ENCODE results near the gene TMCO4. TPM values are rescaled to one million over a fixed set of nuclear protein-coding genes. Genes with fewer than 3 reads are reported as not detected.
A peak's percentile ranks its signal among the peaks of the same experiment; 100 is the strongest.

The TMCO4 gene
- total RNA-seq, 2 experiments from 2014 or later: 1.2 to 8.1 TPM

DNA sequence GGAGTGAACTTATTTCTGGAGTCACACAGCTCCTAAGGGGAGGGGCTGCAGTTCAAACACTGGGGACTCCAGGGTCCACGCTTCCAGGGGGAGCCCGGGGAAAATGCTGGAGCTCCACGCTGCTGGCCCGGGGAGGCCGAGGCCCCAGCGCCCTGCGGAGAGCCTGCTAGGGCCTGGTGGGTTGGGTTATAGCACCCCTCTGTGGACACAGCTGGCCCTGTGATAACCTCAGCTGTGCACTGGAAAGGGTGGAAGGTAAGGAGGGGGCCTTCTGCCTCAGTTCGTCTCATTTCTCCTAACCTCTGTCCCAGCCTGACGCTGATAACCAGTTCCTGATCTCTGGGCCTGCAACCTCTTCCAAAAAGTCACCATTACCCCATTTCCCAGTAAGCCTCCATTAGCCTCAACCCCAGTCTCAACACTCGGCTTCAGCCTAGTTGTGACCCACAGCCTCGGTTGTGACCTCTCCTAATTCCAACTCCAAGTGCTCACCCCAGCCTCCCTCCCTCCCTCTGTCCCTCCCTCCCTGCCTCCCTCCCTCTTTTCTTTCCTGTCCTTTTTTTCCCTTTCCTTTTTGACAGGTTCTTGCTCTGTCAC lies 148.5 kb downstream of the TMCO4 start:
- no peak overlapping the region for H3K4me3 ChIP-seq (ENCODE audit: low read depth, low read length, poor library complexity, severe bottlenecking)
- peaks cover 4% of the 10 kb centered on the region for H3K4me1 ChIP-seq (ENCODE audit: insufficient read depth, low read length, poor library complexity, severe bottlenecking)
- peak; percentile 48 for DNase-seq (ENCODE audit: low spot score)
- H3K27ac ChIP-seq (ENCODE audit: low read depth, low read length, poor library complexity, severe bottlenecking): no peak overlapping the region
- no peak overlapping the region for H2AFZ ChIP-seq (ENCODE audit: low read length)
- no peaks in the 10 kb centered on the region for H3K9me2 ChIP-seq (ENCODE audit: insufficient read depth, low read length)
- ChIA-PET CTCF (ENCODE audit: unreplicated experiment) (interaction anchor here (1.2 kb wide), 1 partner anchor 9 kb away, joined by 3 read pairs; no protein-coding TSS in a partner anchor), POLR2A (interaction anchor here (0.6 to 1.2 kb wide), 3 partner anchors 61 to 259 kb away, joined by 3 to 6 read pairs (median 4); no protein-coding TSS in a partner anchor)
- H3K4me2 ChIP-seq (ENCODE audit: low read length): no peak overlapping the region
- H3K36me3 ChIP-seq (ENCODE audit: insufficient read depth, low read length): no peaks in the 10 kb centered on the region
- no peaks in the 10 kb centered on the region for H3K9me3 ChIP-seq (ENCODE audit: low read length)
- TF ChIP-seq, protein P1, sequence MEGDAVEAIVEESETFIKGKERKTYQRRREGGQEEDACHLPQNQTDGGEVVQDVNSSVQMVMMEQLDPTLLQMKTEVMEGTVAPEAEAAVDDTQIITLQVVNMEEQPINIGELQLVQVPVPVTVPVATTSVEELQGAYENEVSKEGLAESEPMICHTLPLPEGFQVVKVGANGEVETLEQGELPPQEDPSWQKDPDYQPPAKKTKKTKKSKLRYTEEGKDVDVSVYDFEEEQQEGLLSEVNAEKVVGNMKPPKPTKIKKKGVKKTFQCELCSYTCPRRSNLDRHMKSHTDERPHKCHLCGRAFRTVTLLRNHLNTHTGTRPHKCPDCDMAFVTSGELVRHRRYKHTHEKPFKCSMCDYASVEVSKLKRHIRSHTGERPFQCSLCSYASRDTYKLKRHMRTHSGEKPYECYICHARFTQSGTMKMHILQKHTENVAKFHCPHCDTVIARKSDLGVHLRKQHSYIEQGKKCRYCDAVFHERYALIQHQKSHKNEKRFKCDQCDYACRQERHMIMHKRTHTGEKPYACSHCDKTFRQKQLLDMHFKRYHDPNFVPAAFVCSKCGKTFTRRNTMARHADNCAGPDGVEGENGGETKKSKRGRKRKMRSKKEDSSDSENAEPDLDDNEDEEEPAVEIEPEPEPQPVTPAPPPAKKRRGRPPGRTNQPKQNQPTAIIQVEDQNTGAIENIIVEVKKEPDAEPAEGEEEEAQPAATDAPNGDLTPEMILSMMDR (conservative IDR thresholded peaks at IDR 0.05; ENCODE audit: low read length): peak; percentile 76
- no peak for TF ChIP-seq EZH2phosphoT487 (IDR thresholded peaks at IDR 0.05; ENCODE audit: borderline replicate concordance, low read depth, low read length)
- no peaks in the 10 kb centered on the region for H4K20me1 ChIP-seq (ENCODE audit: insufficient read depth, low read length)
- intact Hi-C loops (cut with micrococcal nuclease; ENCODE audit: unreplicated experiment): loop anchor here (1.0 to 10.0 kb wide), 3 partner anchors 260 to 396 kb away; partner anchors contain the start of genes EMC1 and MRTO4
- no peaks in the 10 kb centered on the region for H3K79me2 ChIP-seq (ENCODE audit: insufficient read depth, low read depth, low read length)
- no TSS peak for BruUV-seq (replicated peaks)

DNA sequence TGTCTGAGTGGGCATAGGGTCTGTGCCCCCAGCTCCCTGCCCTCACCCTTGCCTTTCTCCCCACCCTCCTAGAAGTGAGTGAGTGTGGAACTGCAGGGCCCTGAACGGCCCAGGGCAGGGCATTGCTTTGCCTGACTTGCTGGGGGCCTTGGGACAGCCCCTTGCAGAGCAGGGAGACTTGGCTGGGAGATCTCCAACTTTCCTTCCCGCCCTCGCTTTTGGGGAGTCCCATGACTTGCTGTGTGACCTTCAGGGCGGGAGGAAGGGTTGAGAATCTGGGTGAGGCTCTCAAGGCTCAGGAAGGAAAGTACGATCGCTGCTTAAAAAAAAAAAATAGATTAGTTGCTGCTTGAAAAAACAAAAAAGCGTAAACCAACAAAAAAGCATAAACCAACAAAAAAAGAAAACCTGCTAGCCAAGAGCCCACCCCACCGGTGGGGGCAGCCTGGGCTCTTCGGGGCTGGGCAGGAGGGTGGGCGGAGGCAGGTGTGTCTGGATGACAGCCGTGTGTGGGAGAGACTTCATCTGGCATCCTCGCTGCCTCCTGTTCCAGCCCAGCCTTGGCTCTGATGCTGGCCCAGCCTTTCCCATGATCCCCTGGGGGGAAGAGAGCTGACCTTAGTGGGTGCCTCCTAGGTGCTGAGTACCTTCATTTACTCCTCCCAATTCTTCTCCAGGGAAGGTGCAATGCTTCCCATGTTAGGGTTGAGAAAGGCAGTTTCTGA lies 149.1 kb downstream of the TMCO4 start:
- CTCF ChIA-PET (ENCODE audit: unreplicated experiment): interaction anchor here (1.2 kb wide), 1 partner anchor 10 kb away, joined by 3 read pairs; no protein-coding TSS in a partner anchor
- no peaks in the 10 kb centered on the region for H3K9me2 ChIP-seq (ENCODE audit: insufficient read depth, low read length)
- no peak overlapping the region for H2AFZ ChIP-seq (ENCODE audit: low read length)
- no peak overlapping the region for H3K27ac ChIP-seq (ENCODE audit: low read depth, low read length, poor library complexity, severe bottlenecking)
- no peak overlapping the region for H3K4me2 ChIP-seq (ENCODE audit: low read length)
- no peaks in the 10 kb centered on the region for H3K36me3 ChIP-seq (ENCODE audit: insufficient read depth, low read length)
- no peak overlapping the region for H3K4me3 ChIP-seq (ENCODE audit: low read depth, low read length, poor library complexity, severe bottlenecking)
- BruUV-seq (replicated peaks): no TSS peak
- DNase-seq (ENCODE audit: low spot score): no peak
- H3K9me3 ChIP-seq (ENCODE audit: low read length): no peaks in the 10 kb centered on the region
- no peaks in the 10 kb centered on the region for H3K4me1 ChIP-seq (ENCODE audit: insufficient read depth, low read length, poor library complexity, severe bottlenecking)
- POLR2A ChIA-PET: interaction anchor here (0.6 to 1.2 kb wide), 3 partner anchors 60 to 258 kb away, joined by 3 to 6 read pairs (median 4); no protein-coding TSS in a partner anchor
- no peak for TF ChIP-seq EZH2phosphoT487 (IDR thresholded peaks at IDR 0.05; ENCODE audit: borderline replicate concordance, low read depth, low read length)
- TF ChIP-seq, protein P1 (conservative IDR thresholded peaks at IDR 0.05; ENCODE audit: low read length): no peak
- H3K79me2 ChIP-seq (ENCODE audit: insufficient read depth, low read depth, low read length): no peaks in the 10 kb centered on the region
- intact Hi-C loops (cut with micrococcal nuclease; ENCODE audit: unreplicated experiment): loop anchor here (1.0 to 10.0 kb wide), 3 partner anchors 259 to 396 kb away; partner anchors contain the start of genes EMC1 and MRTO4
- H4K20me1 ChIP-seq (ENCODE audit: insufficient read depth, low read length): no peaks in the 10 kb centered on the region
